GM18505 (cell line): ENCODE data around the gene AFAP1L1.

Source experiments
- ATAC-seq: cut with Tn5 transposase; IDR thresholded peaks from one replicate; pipeline ENCODE4 v1.9.1; 2021; ENCODE audit not compliant: unreplicated experiment
- POLR2A ChIP-seq: IDR thresholded peaks from 4 replicates; pipeline ENCODE4 v1.6.1; 2011; ENCODE audit warnings: borderline replicate concordance; ENCODE audit not compliant: insufficient read depth, insufficient read length; ENCODE audit errors: extremely low read depth

Gene AFAP1L1

GRCh38 chr5:149372076-149372795 lies 100.6 kb downstream of the AFAP1L1 start:
- no peak for TF ChIP-seq POLR2A
- ATAC-seq = no peak

GRCh38 chr5:149372932-149373331 lies 101.3 kb downstream of the AFAP1L1 start:
- no peak for TF ChIP-seq POLR2A
- no peak for ATAC-seq

- ATAC-seq = no peak
- no peak for TF ChIP-seq POLR2A
Observed at GRCh38 chr5:149374303-149374702, 102.6 kb downstream of the AFAP1L1 start.

- ATAC-seq = no peak
- TF ChIP-seq POLR2A = no peak
Observed at GRCh38 chr5:149374801-149375200, 103.1 kb downstream of the AFAP1L1 start.

GRCh38 chr5:149375434-149375833 lies 103.8 kb downstream of the AFAP1L1 start:
- no peak for TF ChIP-seq POLR2A
- ATAC-seq = no peak

GRCh38 chr5:149376104-149376503 lies 104.4 kb downstream of the AFAP1L1 start:
- no peak for ATAC-seq
- no peak for TF ChIP-seq POLR2A

- no peak for TF ChIP-seq POLR2A
- ATAC-seq = no peak
Observed at GRCh38 chr5:149376711-149377447, 105.2 kb downstream of the AFAP1L1 start.

GRCh38 chr5:149378241-149378820 lies 106.7 kb downstream of the AFAP1L1 start:
- ATAC-seq = no peak
- TF ChIP-seq POLR2A = no peak

GRCh38 chr5:149379177-149379761 lies 107.6 kb downstream of the AFAP1L1 start, which contains the start of gene IL17B:
TSS of gene IL17B (minus strand) at chr5:149379292. CDS start at chr5:149379225, 67 bp downstream.
- TF ChIP-seq POLR2A = no peak
- ATAC-seq = no peak

GRCh38 chr5:149379818-149380374 lies 108.2 kb downstream of the AFAP1L1 start:
- no peak for TF ChIP-seq POLR2A
- no peak for ATAC-seq

- TF ChIP-seq POLR2A = no peak
- ATAC-seq = no peak
Observed at GRCh38 chr5:149380466-149381121, 108.9 kb downstream of the AFAP1L1 start.

GRCh38 chr5:149381261-149381985 lies 109.8 kb downstream of the AFAP1L1 start:
- ATAC-seq = peak; percentile 25
- TF ChIP-seq POLR2A = no peak
